K562 (cell line): ENCODE results near the gene KRTAP10-8. TPM values are rescaled to one million over a fixed set of nuclear protein-coding genes. Genes with fewer than 3 reads are reported as not detected.

Experiments used
- ATAC-seq: fragments of 200-7000 bp; cut with Tn5 transposase; 3 replicates; pipeline ENCODE4 v1.9.1; 2020; ENCODE audit warnings: moderate library complexity
- BruUV-seq: library from RNA; stranded (reverse); fragments of 400-500 nt; replicated peaks from 2 replicates; lab custom pipeline; 2021; lab: Mats Ljungman, UMichigan
- CTCF ChIA-PET: fragments of 300-600 bp; formaldehyde crosslinking; extraction: SDS; loops from one replicate; lab custom pipeline; 2021; ENCODE audit warnings: low intra/inter-chr PET ratio; lab: Yijun Ruan, JAX
- POLR2A ChIA-PET: fragments of 300-600, 350-650 bp; sonication (Branson Sonifier 250); formaldehyde crosslinking; extraction: SDS; loops from one replicate; lab custom pipeline; 2021; ENCODE audit warnings: antibody characterized with exemption, inconsistent platforms; lab: Yijun Ruan, JAX
- DNase-seq, 4 experiments: peaks; one replicate each; pipeline versions ENCODE4 v3.0.0 to v3.0.0-alpha.2; 2011 to 2018; ENCODE audit warnings: low spot score in 3 of 4, mixed read lengths in 3 of 4; ENCODE audit errors: extremely low read depth in 1 of 4
- FAIRE-seq: peaks from 2 replicates; lab custom pipeline; 2011; peaks lifted over from hg19 to GRCh38; lab: Jason Lieb, UNC
- H2AFZ ChIP-seq: 2 replicates; pipeline ENCODE4 v1.6.0; 2011; ENCODE audit warnings: low read depth, low read length, control low read depth, inconsistent platforms
- H3K27ac ChIP-seq: fragments of 200-600 bp; 3 replicates; pipeline ENCODE4 v1.8.0; 2011; ENCODE audit warnings: low read depth, mild to moderate bottlenecking, control low read depth, inconsistent platforms, low read length, moderate library complexity, mixed read lengths; ENCODE audit errors: extremely low read depth
- H3K27me3 ChIP-seq, 2 experiments: fragments of 300-600 bp in 1 of 2; 2 replicates in 1 of 2; 3 replicates in 1 of 2; pipeline versions ENCODE4 v1.6.0 to v1.8.0; 2011; ENCODE audit warnings: inconsistent platforms in 2 of 2, low read length in 2 of 2, mild to moderate bottlenecking in 1 of 2, mixed read lengths in 1 of 2, moderate library complexity in 1 of 2; ENCODE audit not compliant: control insufficient read depth in 2 of 2, insufficient read depth in 2 of 2
- H3K36me3 ChIP-seq: fragments of 300-600 bp; 3 replicates; pipeline ENCODE4 v1.8.0; 2011; ENCODE audit warnings: mild to moderate bottlenecking, low read length, inconsistent platforms; ENCODE audit not compliant: control insufficient read depth, insufficient read depth
- H3K4me1 ChIP-seq, 2 experiments: fragments of 200-600 bp in 1 of 2; replicated peaks in 1 of 2; 2 replicates in 1 of 2; 3 replicates in 1 of 2; pipeline versions ENCODE4 v1.5.1 to v1.8.0; 2011; ENCODE audit warnings: inconsistent platforms in 2 of 2, low read length in 2 of 2, mild to moderate bottlenecking in 1 of 2, mixed read lengths in 1 of 2, moderate library complexity in 1 of 2; ENCODE audit not compliant: control insufficient read depth in 2 of 2, insufficient read depth in 2 of 2
- H3K4me2 ChIP-seq: 2 replicates; pipeline ENCODE4 v1.6.1; 2011; ENCODE audit warnings: low read length, control low read depth, inconsistent platforms, mixed read lengths; ENCODE audit not compliant: insufficient read depth
- H3K4me3 ChIP-seq: fragments of 200-600 bp; sonication (generic), shearing (Covaris generic); 2 replicates; pipeline ENCODE4 v1.5.1; 2016; ENCODE audit warnings: control low read depth, inconsistent platforms
- H3K79me2 ChIP-seq: fragments of 200-600 bp; 3 replicates; pipeline ENCODE4 v1.8.0; 2011; ENCODE audit warnings: low read length, inconsistent platforms; ENCODE audit not compliant: control insufficient read depth, insufficient read depth
- H3K9ac ChIP-seq, 2 experiments: 2 replicates each; pipeline versions ENCODE4 v1.6.0 to v1.6.1; 2011; ENCODE audit warnings: low read depth in 2 of 2, low read length in 2 of 2, control low read depth in 1 of 2, inconsistent platforms in 1 of 2, mild to moderate bottlenecking in 1 of 2, mixed read lengths in 1 of 2; ENCODE audit not compliant: insufficient read depth in 1 of 2
- H3K9me1 ChIP-seq: one replicate; pipeline ENCODE4 v1.6.0; 2011; ENCODE audit warnings: inconsistent platforms, mild to moderate bottlenecking, low read length, moderate library complexity; ENCODE audit not compliant: control insufficient read depth, insufficient read depth
- H3K9me3 ChIP-seq: replicated peaks from 2 replicates; pipeline ENCODE4 v1.5.1; 2011; ENCODE audit warnings: low read depth, low read length, inconsistent platforms; ENCODE audit not compliant: control insufficient read depth, insufficient read depth
- H4K20me1 ChIP-seq: replicated peaks from 2 replicates; pipeline ENCODE4 v1.6.1; 2011; ENCODE audit warnings: low read length, inconsistent platforms, mixed read lengths; ENCODE audit not compliant: control insufficient read depth, insufficient read depth
- BHLHE40 ChIP-seq: IDR thresholded peaks from 2 replicates; pipeline ENCODE4 v1.6.1; 2011; ENCODE audit warnings: low read length, improper control_type of control experiment
- CBX1 ChIP-seq: sonication (generic); IDR thresholded peaks from 2 replicates; pipeline ENCODE4 v1.6.1; 2016; ENCODE audit warnings: antibody characterized with exemption, low read depth, mild to moderate bottlenecking
- ETV1 ChIP-seq: fragments of 450-650 bp; conservative IDR thresholded peaks from 2 replicates; pipeline ENCODE4 v1.6.1; 2016; ENCODE audit warnings: missing genetic modification characterization, control low read depth, low read depth, missing compliant biosample characterization
- RBM25 ChIP-seq: fragments of 200-400 bp; formaldehyde crosslinking; IDR thresholded peaks from 2 replicates; pipeline ENCODE4 v1.6.1; 2018; ENCODE audit warnings: low read length, low read depth, moderate library complexity; ENCODE audit not compliant: severe bottlenecking
- YBX1 ChIP-seq: fragments of 450-650 bp; IDR thresholded peaks from 2 replicates; pipeline ENCODE4 v1.7.1; 2016; ENCODE audit warnings: mild to moderate bottlenecking
- ZNF146 ChIP-seq: IDR thresholded peaks from one replicate; pipeline ENCODE4 v1.6.1; 2018; ENCODE audit warnings: missing compliant biosample characterization; ENCODE audit not compliant: unreplicated experiment
- ZNF311 ChIP-seq: fragments of 250-450 bp; sonication (Bioruptor Pico); IDR thresholded peaks from 2 replicates; pipeline ENCODE4 v1.4.0; 2020; ENCODE audit warnings: mild to moderate bottlenecking, moderate library complexity
- ZNF644 ChIP-seq: fragments of 200-800 bp; sonication (Bioruptor generic); IDR thresholded peaks from 2 replicates; pipeline ENCODE4 v1.6.1; 2016; ENCODE audit warnings: low read depth, missing genetic modification characterization, missing compliant biosample characterization
- WGBS: fragments of 100-300 bp; shearing (Covaris generic); methylation state at CpG from one replicate; pipeline ENCODE4 v1.1.6; 2016; ENCODE audit warnings: low coverage, mixed read lengths; ENCODE audit not compliant: insufficient coverage; ENCODE audit errors: missing lambda C conversion rate; 5-methylcytosine and 5-hydroxymethylcytosine counted together
- in situ Hi-C: fragments of 300-500 bp; cut with MboI; formaldehyde crosslinking; loops from 4 replicates; pipeline ENCODE4 v1.15.0; 2018; ENCODE audit warnings: inconsistent platforms, mixed read lengths
- intact Hi-C: fragments of 100-400 bp; cut with micrococcal nuclease; formaldehyde crosslinking; loops from 2 replicates; pipeline ENCODE4 v1.14.2; 2022
- polyA plus RNA-seq, 8 experiments: library from polyadenylated mRNA; depleted of rRNA in 4 of 8; stranded (reverse) in 5 of 8; unstranded in 3 of 8; fragments of >200 nt; fragmentation: Nextera tagmentation in 2 of 8; fragmentation: Illumina TruSeq in 1 of 8; extraction: Ambion mirVana in 2 of 8; extraction: Trizol in 1 of 8; gene quantifications; 2 replicates each; pipeline versions ENCODE4 v1.2.1 to v1.2.3, GENCODE V29; 2011 to 2014; ENCODE audit warnings: inconsistent platforms in 1 of 8, missing spikeins in 1 of 8
- total RNA-seq, 7 experiments: library from RNA; depleted of rRNA in 6 of 7; stranded (reverse); fragments of >200 nt in 6 of 7; fragmentation: Illumina TruSeq in 2 of 7; extraction: Trizol in 2 of 7; gene quantifications; 2 replicates each; pipeline versions ENCODE4 v1.2.1 to v1.2.3, GENCODE V29; 2011 to 2021; ENCODE audit warnings: low replicate concordance in 1 of 7

Gene KRTAP10-8
- total and polyA plus RNA-seq, 9 of the 15 experiments (the other 6 are each of a cell fraction or from before 2014, with no cell fraction given): not detected

GRCh38 chr21:44603911-44604310 lies 8.0 kb upstream of the KRTAP10-8 start:
- no peak for TF ChIP-seq ETV1
- no peak for TF ChIP-seq ZNF311 (CRISPR knock-in tag)
- 0 out of 2 replicates have a peak, but pooled peaks have one; percentile 14 for TF ChIP-seq BHLHE40
- TF ChIP-seq YBX1: no peak
- no peak for TF ChIP-seq CBX1
- no peak overlapping the region for H3K27ac ChIP-seq
- intact Hi-C loops (no loop called here), in situ Hi-C loops (no loop called here)
- H4K20me1 ChIP-seq: no peaks in the 10 kb centered on the region
- 0% methylated on average over 8 of the region's 8 CpGs for WGBS
- DNase-seq (no peak), FAIRE-seq (no peak), ATAC-seq (no peak)
- no peak overlapping the region for H3K4me2 ChIP-seq
- no peaks in the 10 kb centered on the region for H3K9me1 ChIP-seq
- peaks cover 9 to 43% of the 10 kb centered on the region in 2 experiments; a peak in 4 of 5 replicates for H3K27me3 ChIP-seq
- H3K4me3 ChIP-seq: no peak overlapping the region
- no peaks in the 10 kb centered on the region for H3K36me3 ChIP-seq
- BruUV-seq: no TSS peak
- ChIA-PET POLR2A (interaction anchor here (0.6 kb wide), 1 partner anchor 11 kb away, joined by 3 read pairs; no protein-coding TSS in a partner anchor), CTCF (no interaction called here)
- no peak overlapping the region for H3K9ac ChIP-seq
- peaks cover 0 to 16% of the 10 kb centered on the region in 2 experiments; a peak in 1 of 5 replicates for H3K4me1 ChIP-seq
- no peak overlapping the region for H2AFZ ChIP-seq
- H3K9me3 ChIP-seq: no peaks in the 10 kb centered on the region; the same call in 1 of the 2 replicates
- no peaks in the 10 kb centered on the region for H3K79me2 ChIP-seq

GRCh38 chr21:44606495-44606894 lies 5.4 kb upstream of the KRTAP10-8 start:
- Histone ChIP-seq H3K4me1 (peaks cover 0 to 10% of the 10 kb centered on the region in 2 experiments; a peak in 1 of 5 replicates), H3K79me2 (no peaks in the 10 kb centered on the region), H3K36me3 (no peaks in the 10 kb centered on the region), H3K27me3 (peaks cover 4 to 19% of the 10 kb centered on the region in 2 experiments; a peak in 3 of 5 replicates), H3K9me3 (no peaks in the 10 kb centered on the region; the same call in none of the 2 replicates), H3K27ac (no peak overlapping the region), H3K9ac (no peak overlapping the region), H2AFZ (no peak overlapping the region), H4K20me1 (no peaks in the 10 kb centered on the region), H3K4me2 (no peak overlapping the region), H3K9me1 (no peaks in the 10 kb centered on the region), H3K4me3 (no peak overlapping the region)
- intact Hi-C loops (no loop called here), in situ Hi-C loops (no loop called here)
- FAIRE-seq: peak; percentile 29
- POLR2A ChIA-PET: no interaction called here
- no TSS peak for BruUV-seq
- ATAC-seq: no peak
- no peak for DNase-seq
- CTCF ChIA-PET: no interaction called here
- TF ChIP-seq RBM25: peak; percentile 16
- TF ChIP-seq ZNF146: peak; percentile 36
- TF ChIP-seq ZNF644 (tag): no peak
- 3% methylated on average over 4 of the region's 4 CpGs for WGBS
